Raji (cell line): ENCODE results near the gene PRDM1.
A peak's percentile ranks its signal among the peaks of the same experiment; 100 is the strongest.

ENCODE experiments used
- POLR2A ChIP-seq: IDR thresholded peaks from 2 replicates; pipeline ENCODE4 v1.6.1; 2011; ENCODE audit warnings: low read depth, low read length, control low read depth; ENCODE audit not compliant: insufficient read depth

PRDM1 gene

DNA sequence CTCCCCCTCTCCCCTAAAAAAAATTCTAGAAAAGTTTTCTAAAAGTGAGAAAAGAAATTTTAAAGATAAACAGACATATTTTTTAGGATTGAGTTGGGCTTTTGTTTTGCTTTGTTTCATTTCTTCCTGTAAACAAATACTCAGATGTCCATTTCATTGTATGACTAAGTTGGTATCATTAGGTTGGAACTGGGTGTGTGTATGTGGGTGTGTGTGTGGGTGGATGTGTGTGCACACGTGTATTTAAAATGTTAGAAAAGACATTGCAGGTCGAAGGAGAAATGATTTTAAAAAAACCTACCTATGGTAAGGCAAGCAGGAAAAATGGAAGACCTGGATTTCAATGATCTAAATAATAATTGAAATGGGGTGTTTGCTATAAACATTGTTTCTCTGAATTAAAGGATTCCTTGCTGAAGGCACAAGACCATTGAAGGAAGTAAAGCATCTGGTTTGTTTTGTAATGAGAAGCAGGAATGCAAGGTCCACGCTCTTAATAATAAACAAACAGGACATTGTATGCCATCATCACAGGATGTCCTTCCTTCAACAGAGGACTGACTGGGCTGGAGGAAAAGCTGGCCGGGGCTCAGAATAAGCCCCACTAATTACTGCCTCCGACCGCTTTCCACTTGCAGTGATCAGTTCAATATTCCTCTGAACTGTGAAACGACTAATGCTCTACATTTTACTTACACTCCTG, 996 bp upstream of the PRDM1 start:
- TF ChIP-seq POLR2A = no peak

DNA sequence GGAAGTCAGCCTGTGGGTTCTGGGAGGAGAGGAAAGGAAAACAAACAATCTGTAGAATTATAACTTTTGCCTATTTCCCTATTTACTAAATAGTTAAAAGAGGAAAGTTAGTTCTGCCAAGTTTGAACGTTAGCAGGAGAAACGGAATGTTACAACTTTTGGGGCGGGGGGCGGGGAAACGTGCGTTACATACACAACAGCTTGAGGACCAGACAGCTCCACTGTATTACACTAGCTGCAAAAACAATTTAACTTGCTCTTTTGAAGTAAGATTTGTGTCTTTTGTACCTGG, 498 bp upstream of the PRDM1 start:
- no peak for TF ChIP-seq POLR2A

GRCh38 chr6:106086814-106087175, 659 bp downstream of the PRDM1 start:
- no peak for TF ChIP-seq POLR2A

GRCh38 chr6:106087548-106088325, 1.6 kb downstream of the PRDM1 start:
- TF ChIP-seq POLR2A = no peak

GRCh38 chr6:106090001-106090400, 3.9 kb downstream of the PRDM1 start:
- TF ChIP-seq POLR2A = no peak

DNA sequence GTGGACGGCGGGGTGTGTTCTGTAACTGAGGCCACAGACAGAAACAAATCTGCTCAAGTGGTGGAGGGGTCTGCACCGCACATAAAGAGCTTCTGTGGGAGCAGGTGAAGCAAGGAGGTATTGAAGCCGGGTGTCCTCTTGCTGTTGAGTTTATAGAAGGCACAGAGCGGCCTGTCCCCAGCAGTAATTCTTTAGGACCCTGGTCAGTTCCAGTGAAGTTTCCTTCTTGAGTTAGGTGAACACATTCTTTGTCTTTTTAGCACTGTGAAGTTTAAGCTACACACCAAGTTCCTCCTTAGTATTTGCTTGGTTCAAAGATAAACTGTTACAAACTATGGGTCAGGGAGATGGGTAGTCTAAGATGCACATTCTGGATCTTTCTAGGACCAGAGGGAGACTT, 6.1 kb downstream of the PRDM1 start:
- TF ChIP-seq POLR2A = no peak

DNA sequence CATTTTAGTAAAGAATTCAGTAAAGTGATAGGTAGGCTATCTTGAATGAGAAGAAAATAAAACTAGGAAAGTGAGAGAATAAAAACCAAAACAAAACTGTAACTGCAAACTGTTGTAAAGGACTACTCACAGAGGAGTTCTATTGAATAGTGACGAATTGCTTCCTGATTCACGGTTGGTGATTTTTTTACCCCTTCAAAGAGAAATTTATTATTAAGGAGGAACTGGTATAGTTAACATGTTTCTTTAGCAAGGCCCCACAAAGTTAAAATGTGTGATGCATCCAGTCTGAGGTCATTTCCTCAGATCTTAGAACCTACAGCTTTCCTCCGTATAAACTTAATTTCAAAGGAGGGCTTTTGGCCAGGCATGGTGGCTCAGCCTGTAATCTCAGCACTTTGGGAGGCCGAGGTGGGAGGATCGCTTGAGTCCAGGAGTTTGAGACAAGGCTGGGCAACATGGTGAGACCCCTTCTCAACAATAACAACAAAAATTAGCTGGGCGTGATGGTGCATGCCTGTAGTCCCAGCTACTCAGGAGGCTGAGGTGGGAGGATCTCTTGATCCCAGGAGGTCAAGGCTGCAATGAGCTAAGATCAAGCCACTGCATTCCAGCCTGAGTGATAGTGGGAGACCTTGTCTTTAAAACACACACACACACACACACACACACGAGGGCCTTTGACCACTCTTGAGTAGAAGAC, 8.3 kb downstream of the PRDM1 start:
- TF ChIP-seq POLR2A = no peak

- TF ChIP-seq POLR2A = no peak
Measured at GRCh38 chr6:106094964-106095335, 8.8 kb downstream of the PRDM1 start.

DNA sequence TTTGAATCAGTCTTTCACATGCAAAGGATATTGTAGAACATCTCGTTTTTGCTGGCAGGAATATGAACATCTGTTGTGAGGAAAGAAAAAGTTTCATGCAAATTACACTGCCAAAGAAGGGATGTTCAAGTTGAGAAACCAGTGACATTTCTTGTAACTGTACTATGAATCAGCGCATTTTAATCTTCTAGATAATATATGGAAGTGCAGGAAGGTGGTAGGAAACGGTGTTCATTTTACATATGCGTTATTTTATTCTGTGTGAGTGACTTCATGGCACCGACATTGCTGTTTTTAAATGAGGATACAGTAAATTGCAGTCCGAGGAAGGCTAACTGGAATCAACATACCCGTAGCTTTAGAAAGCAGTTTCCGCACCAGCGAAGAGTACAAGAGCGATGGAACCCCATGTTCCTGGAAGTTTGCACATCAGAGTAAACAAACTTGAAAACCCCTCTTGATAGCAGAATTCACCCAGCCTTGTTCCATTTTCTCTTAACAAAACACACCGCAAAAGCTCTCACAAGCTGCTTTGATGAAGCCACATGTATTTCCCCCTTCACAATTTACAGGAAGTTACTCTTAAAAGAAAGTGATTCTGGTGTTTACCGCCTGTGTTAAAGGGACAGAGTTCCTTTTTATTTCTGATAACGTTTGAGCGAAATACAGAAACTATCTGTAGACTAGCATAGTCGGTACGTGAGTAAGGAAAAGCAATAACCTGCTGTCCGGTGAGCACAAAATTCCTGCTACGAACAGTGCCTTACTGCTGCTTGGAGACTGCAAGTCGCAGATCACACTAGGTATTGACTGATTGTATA, 11.5 kb downstream of the PRDM1 start:
- TF ChIP-seq POLR2A = 0 out of 2 replicates have a peak, but pooled peaks have one; percentile 16

DNA sequence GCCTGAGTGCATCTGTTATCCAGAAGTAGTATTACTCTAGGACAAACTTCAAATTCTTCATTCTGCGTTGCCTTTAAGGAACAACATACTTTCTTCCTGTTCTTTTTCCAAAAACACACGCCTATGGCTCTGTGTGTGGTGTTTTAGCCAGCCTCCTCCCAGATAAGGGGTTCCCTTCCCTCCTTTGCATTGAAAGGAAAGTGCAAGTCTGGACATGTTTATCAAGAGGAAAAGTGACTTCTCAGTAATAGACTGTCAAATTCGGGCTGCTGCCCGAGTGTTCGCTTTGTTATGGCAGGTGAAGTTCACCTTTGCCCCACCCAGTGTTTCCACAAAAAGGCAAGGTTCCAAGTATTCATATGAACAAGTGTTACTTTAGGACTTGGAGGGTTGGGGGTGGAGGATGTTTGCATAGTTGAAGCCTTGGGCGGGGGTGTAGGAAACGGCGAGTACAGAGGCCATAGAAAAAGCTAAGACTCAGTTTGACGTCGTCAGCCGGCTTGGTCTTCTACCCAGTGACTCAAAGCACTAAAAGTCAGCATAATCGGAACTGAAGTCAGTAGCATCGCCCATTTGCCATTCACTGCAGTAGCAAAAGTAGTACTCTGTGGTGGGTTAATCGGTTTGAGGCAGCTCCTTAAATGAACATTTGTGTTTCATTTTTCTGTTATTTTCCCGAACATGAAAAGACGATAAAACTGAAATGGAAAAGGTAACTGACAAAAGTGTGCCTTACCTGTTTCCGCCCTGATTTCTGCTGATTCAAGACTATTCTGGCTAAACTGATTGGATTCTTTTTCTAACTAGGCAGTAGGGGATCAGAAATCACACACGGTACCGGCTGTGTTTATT, 12.5 kb downstream of the PRDM1 start:
- peak; percentile 7; the same call in 1 of the 2 replicates for TF ChIP-seq POLR2A

GRCh38 chr6:106099235-106099537, 13.1 kb downstream of the PRDM1 start:
- no peak for TF ChIP-seq POLR2A

GRCh38 chr6:106100755-106101154, 14.6 kb downstream of the PRDM1 start:
- no peak for TF ChIP-seq POLR2A

DNA sequence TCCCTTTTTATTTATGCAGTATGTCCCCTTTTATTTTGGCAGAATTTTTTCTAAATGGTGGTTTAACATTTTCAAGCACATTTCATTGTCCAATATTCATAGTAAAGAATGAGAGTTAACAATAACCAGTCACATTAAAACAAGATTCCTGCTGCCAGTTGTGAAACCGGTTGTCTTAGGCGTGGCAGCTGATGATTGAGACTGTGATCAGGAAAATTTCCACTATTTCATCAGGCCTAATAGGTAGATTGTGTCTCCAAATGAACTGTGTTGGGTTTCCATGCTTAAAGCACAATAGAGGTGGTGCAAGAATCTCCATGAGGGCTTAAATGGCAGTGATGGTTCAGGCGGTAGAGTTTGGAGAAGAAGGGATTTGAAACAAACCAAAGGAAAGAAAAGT, 15.3 kb downstream of the PRDM1 start:
- TF ChIP-seq POLR2A = no peak

DNA sequence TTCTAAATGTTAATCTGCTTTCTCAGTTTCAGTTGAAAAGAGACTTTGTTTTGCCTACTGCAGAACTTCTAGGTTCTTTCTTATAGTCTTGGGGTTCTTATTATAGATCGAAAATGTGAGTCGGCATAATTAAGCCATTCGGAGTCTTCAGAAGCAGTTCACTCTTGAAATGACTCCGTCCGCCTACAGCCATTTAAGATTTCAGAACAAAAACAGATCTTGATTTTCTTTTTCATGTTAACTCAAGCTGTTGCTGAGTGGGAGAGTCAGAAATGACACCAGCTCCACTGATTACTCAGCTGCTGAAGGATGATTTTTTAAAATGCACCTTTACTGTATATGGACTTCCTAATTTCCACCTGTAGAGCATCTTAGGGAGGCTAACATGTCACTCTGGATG, 15.9 kb downstream of the PRDM1 start:
- no peak for TF ChIP-seq POLR2A
